Measurements from ENCODE around the gene NDUFS7. TPM values are rescaled to one million over a fixed set of nuclear protein-coding genes. Genes with fewer than 3 reads are reported as not detected.

NDUFS7 gene
- total RNA-seq, 1 donor from 2014 or later = 76.7 TPM

- no peak for TF ChIP-seq CTCF (IDR thresholded peaks at IDR 0.05)
- Histone ChIP-seq H3K27me3 (ENCODE audit: low read depth) (no peaks in the 10 kb centered on the region), H3K27ac (no peak overlapping the region), H3K36me3 (peaks cover 91% of the 10 kb centered on the region), H3K4me1 (peaks cover 17% of the 10 kb centered on the region), H3K9me3 (no peaks in the 10 kb centered on the region), H3K4me3 (no peak overlapping the region)
- DNase-seq = no peak
- no peak for ATAC-seq
- intact Hi-C loops (cut with DNase I) = no loop called here
Measured at GRCh38 chr19:1366899-1367870, 16.5 kb upstream of the NDUFS7 start.

GRCh38 chr19:1369214-1369805, 14.4 kb upstream of the NDUFS7 start:
- intact Hi-C loops (cut with DNase I) = no loop called here
- TF ChIP-seq CTCF (IDR thresholded peaks at IDR 0.05) = no peak
- H3K9me3 ChIP-seq = no peaks in the 10 kb centered on the region
- peaks cover 9% of the 10 kb centered on the region for H3K4me1 ChIP-seq
- DNase-seq (no peak), ATAC-seq (no peak)
- peaks cover 95% of the 10 kb centered on the region for H3K36me3 ChIP-seq
- no peak overlapping the region for H3K27ac ChIP-seq
- no peak overlapping the region for H3K4me3 ChIP-seq
- H3K27me3 ChIP-seq (ENCODE audit: low read depth) = no peaks in the 10 kb centered on the region

- Histone ChIP-seq H3K27me3 (ENCODE audit: low read depth) (no peaks in the 10 kb centered on the region), H3K36me3 (peaks cover 91% of the 10 kb centered on the region), H3K4me1 (peaks cover 9% of the 10 kb centered on the region), H3K27ac (no peak overlapping the region), H3K9me3 (no peaks in the 10 kb centered on the region), H3K4me3 (no peak overlapping the region)
- intact Hi-C loops (cut with DNase I) = no loop called here
- DNase-seq = no peak
- ATAC-seq = no peak
- no peak for TF ChIP-seq CTCF (IDR thresholded peaks at IDR 0.05)
Measured at GRCh38 chr19:1370579-1371361, 12.9 kb upstream of the NDUFS7 start.

GRCh38 chr19:1373042-1373533, 10.6 kb upstream of the NDUFS7 start:
- TF ChIP-seq CTCF (IDR thresholded peaks at IDR 0.05) = no peak
- ATAC-seq = no peak
- peaks cover 3% of the 10 kb centered on the region for H3K4me1 ChIP-seq
- no peak for DNase-seq
- peaks cover 87% of the 10 kb centered on the region for H3K36me3 ChIP-seq
- intact Hi-C loops (cut with DNase I) = no loop called here
- H3K27me3 ChIP-seq (ENCODE audit: low read depth) = no peaks in the 10 kb centered on the region
- no peak overlapping the region for H3K4me3 ChIP-seq
- no peaks in the 10 kb centered on the region for H3K9me3 ChIP-seq
- H3K27ac ChIP-seq = no peak overlapping the region

- H3K36me3 ChIP-seq = peaks cover 83% of the 10 kb centered on the region
- ATAC-seq = no peak
- H3K4me3 ChIP-seq = no peak overlapping the region
- H3K4me1 ChIP-seq = peaks cover 3% of the 10 kb centered on the region
- no peak for TF ChIP-seq CTCF (IDR thresholded peaks at IDR 0.05)
- H3K9me3 ChIP-seq = no peaks in the 10 kb centered on the region
- intact Hi-C loops (cut with DNase I) = no loop called here
- H3K27me3 ChIP-seq (ENCODE audit: low read depth) = no peaks in the 10 kb centered on the region
- no peak for DNase-seq
- no peak overlapping the region for H3K27ac ChIP-seq
Measured at GRCh38 chr19:1373534-1374249, 10.0 kb upstream of the NDUFS7 start.
